Lung (tissue), 12 donors: Measurements from ENCODE around the gene MAL. TPM values are rescaled to one million over a fixed set of nuclear protein-coding genes. Genes with fewer than 3 reads are reported as not detected.

Source experiments
- ATAC-seq: fragments of 200-7000 bp; cut with Tn5 transposase; one replicate; pipeline ENCODE4 v1.9.1; 2020; ENCODE audit warnings: moderate number of reproducible peaks; ENCODE audit not compliant: insufficient read depth, low FRiP score
- DNase-seq, 3 donors: peaks; one replicate each; pipeline ENCODE4 v3.0.0-alpha.2; 2013 to 2017
- H3K27ac ChIP-seq, 2 donors: one replicate each; pipeline ENCODE4 v1.5.1; 2013; ENCODE audit warnings: mild to moderate bottlenecking in 2 of 2, moderate library complexity in 2 of 2, control low read depth in 1 of 2, inconsistent platforms in 1 of 2, low read depth in 1 of 2, low read length in 1 of 2
- H3K27me3 ChIP-seq, 3 donors: one replicate each; pipeline ENCODE4 v1.5.1; 2013; ENCODE audit warnings: low read length in 2 of 3; ENCODE audit not compliant: control insufficient read depth in 3 of 3, insufficient read depth in 3 of 3
- H3K36me3 ChIP-seq, 4 donors: one replicate each; pipeline ENCODE4 v1.5.1; 2013; ENCODE audit warnings: low read length in 4 of 4, mild to moderate bottlenecking in 1 of 4, moderate library complexity in 1 of 4; ENCODE audit not compliant: control insufficient read depth in 4 of 4, insufficient read depth in 4 of 4
- H3K4me1 ChIP-seq, 5 donors: one replicate each; pipeline ENCODE4 v1.5.1; 2013; ENCODE audit warnings: low read length in 5 of 5, mild to moderate bottlenecking in 2 of 5, moderate library complexity in 1 of 5; ENCODE audit not compliant: control insufficient read depth in 5 of 5, insufficient read depth in 5 of 5
- H3K4me3 ChIP-seq: one replicate; pipeline ENCODE4 v1.5.1; 2013; ENCODE audit warnings: mild to moderate bottlenecking, control low read depth, moderate library complexity
- H3K9ac ChIP-seq, 2 donors: one replicate each; pipeline ENCODE4 v1.5.1; 2013; ENCODE audit warnings: low read length in 2 of 2, control low read depth in 1 of 2; ENCODE audit not compliant: insufficient read depth in 1 of 2
- H3K9me3 ChIP-seq, 4 donors: one replicate each; pipeline ENCODE4 v1.5.1; 2013; ENCODE audit warnings: low read length in 3 of 4, mild to moderate bottlenecking in 1 of 4, moderate library complexity in 1 of 4; ENCODE audit not compliant: control insufficient read depth in 4 of 4, insufficient read depth in 3 of 4
- WGBS, 2 donors: extraction: QIAGEN DNeasy Blood & Tissue Kit; methylation state at CpG; one replicate each; pipeline ENCODE4 v1.1.7; 2013; 5-methylcytosine and 5-hydroxymethylcytosine counted together
- polyA plus RNA-seq, 2 donors: library from polyadenylated mRNA; stranded (reverse); fragments of 200-250 nt; gene quantifications; one replicate each; pipeline ENCODE4 v1.2.1, GENCODE V29; 2013
- total RNA-seq, 2 donors: library from RNA; depleted of rRNA in 1 of 2; stranded (reverse); fragments of >200 nt in 1 of 2; gene quantifications; one replicate each; pipeline ENCODE4 v1.2.1, GENCODE V29; 2014 to 2021
- TF ChIP-seq, protein P1 (sequence below): IDR thresholded peaks from 2 replicates; pipeline ENCODE4 v1.5.1; 2012; ENCODE audit warnings: mild to moderate bottlenecking; ENCODE audit errors: control extremely low read depth, extremely low read depth
- donor health status: control.
- donor health status: control.
- donor health status: Bipolar disorder and iron deficiency.
- donor health status: healthy.
- donor health status: DM: yes; HTN: yes; CAD: no.

MAL gene
- total and polyA plus RNA-seq, 4 donors = 1.3 to 19.0 (median 10.5) TPM

DNA sequence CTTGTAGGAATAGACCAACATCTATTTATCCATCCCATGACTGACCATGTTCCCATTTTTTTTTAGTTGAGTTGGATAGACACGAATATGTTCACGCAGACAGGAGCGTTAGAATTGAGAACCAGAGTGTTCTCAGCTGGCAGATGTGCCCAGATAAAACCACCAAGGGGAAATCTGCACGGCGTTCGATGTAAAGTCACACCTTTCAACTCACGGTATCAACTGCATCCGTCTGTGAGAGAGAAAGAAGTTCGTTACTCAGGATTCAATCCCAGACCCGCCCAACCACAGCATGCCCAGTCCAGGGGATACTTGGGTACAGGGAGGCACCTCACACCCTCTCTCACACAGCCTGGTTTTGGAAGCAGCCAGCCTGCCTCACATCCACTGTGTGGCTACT is 26.1 kb downstream of the MAL start:
- no peak overlapping the region for H3K4me3 ChIP-seq
- H3K27ac ChIP-seq = no peak overlapping the region
- H3K9ac ChIP-seq = no peak overlapping the region
- 87 to 89% methylated on average over 10 of the region's 10 CpGs for WGBS, 2 donors
- ATAC-seq (no peak), DNase-seq (no peak)
- H3K27me3 ChIP-seq = no peaks in the 10 kb centered on the region
- no peaks in the 10 kb centered on the region for H3K36me3 ChIP-seq
- H3K4me1 ChIP-seq = peaks cover 0 to 18% (median 10%) of the 10 kb centered on the region in 5 donors
- TF ChIP-seq, protein P1, sequence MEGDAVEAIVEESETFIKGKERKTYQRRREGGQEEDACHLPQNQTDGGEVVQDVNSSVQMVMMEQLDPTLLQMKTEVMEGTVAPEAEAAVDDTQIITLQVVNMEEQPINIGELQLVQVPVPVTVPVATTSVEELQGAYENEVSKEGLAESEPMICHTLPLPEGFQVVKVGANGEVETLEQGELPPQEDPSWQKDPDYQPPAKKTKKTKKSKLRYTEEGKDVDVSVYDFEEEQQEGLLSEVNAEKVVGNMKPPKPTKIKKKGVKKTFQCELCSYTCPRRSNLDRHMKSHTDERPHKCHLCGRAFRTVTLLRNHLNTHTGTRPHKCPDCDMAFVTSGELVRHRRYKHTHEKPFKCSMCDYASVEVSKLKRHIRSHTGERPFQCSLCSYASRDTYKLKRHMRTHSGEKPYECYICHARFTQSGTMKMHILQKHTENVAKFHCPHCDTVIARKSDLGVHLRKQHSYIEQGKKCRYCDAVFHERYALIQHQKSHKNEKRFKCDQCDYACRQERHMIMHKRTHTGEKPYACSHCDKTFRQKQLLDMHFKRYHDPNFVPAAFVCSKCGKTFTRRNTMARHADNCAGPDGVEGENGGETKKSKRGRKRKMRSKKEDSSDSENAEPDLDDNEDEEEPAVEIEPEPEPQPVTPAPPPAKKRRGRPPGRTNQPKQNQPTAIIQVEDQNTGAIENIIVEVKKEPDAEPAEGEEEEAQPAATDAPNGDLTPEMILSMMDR = no peak
- H3K9me3 ChIP-seq = peaks cover 0 to 2% (median 0%) of the 10 kb centered on the region in 4 donors

DNA sequence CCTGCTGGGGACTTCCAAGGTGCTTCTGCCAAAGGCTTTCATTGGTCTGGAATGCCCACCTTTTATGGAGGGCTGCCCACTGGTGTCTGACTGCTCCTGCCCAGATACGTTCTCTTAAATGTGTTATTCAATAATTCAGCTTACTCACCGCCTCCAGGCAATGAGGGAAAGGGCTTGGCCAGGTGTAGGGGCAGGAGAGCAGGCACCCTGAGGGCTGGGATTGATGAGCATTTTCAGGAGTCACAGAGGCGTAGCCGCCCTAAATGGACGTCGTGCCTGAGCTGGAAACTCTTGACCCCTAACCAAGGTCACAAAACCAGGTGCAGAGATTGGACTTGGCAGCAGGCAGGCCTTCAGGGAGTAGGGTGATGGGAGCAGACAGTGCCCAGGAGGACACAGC is 26.8 kb downstream of the MAL start:
- TF ChIP-seq, protein P1 = no peak
- no peak for ATAC-seq
- DNase-seq = no peak
- Histone ChIP-seq H3K9me3 (peaks cover 0 to 2% (median 0%) of the 10 kb centered on the region in 4 donors), H3K27me3 (no peaks in the 10 kb centered on the region), H3K4me1 (peaks cover 0 to 18% (median 10%) of the 10 kb centered on the region in 5 donors), H3K27ac (no peak overlapping the region), H3K36me3 (no peaks in the 10 kb centered on the region), H3K9ac (no peak overlapping the region), H3K4me3 (no peak overlapping the region)
- WGBS, 2 donors = 88 to 95% methylated on average over 6 of the region's 6 CpGs

DNA sequence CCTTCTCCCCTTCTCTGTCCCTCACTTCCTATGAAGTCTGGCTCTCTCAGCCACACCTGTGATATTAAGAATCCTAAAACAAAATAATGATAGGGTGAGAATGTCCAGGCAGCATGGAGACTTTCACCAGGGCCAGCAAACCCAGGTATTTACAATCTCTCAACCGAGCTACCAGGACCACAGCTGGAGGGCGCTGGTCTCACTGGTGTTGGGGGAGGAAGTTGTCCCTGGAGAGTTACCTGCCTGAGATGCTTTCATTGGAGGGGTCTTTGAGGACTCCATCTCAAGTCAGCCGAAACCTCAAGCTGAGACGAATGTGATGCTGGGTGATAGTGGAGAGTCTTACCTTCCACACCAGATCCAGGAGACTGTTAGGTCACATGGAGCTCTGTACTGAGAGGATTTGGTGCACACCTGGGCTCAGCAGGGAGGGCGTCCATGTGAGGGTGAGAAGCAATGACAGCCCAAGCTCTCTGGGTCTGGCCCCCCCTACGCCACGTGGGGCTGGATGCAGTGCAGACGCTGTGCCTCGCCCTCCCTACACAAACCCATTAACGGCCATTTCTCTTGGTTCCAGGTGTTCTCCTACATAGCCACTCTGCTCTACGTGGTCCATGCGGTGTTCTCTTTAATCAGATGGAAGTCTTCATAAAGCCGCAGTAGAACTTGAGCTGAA is 27.4 kb downstream of the MAL start:
- no peaks in the 10 kb centered on the region for H3K27me3 ChIP-seq
- ATAC-seq (no peak), DNase-seq (no peak)
- WGBS, 2 donors = 89 to 91% methylated on average over 13 of the region's 13 CpGs
- no peaks in the 10 kb centered on the region for H3K36me3 ChIP-seq
- H3K27ac ChIP-seq = no peak overlapping the region
- H3K4me3 ChIP-seq = no peak overlapping the region
- no peak overlapping the region for H3K9ac ChIP-seq
- peaks cover 0 to 2% (median 0%) of the 10 kb centered on the region in 4 donors for H3K9me3 ChIP-seq
- TF ChIP-seq, protein P1 = no peak
- H3K4me1 ChIP-seq = peaks cover 0 to 18% (median 10%) of the 10 kb centered on the region in 5 donors

DNA sequence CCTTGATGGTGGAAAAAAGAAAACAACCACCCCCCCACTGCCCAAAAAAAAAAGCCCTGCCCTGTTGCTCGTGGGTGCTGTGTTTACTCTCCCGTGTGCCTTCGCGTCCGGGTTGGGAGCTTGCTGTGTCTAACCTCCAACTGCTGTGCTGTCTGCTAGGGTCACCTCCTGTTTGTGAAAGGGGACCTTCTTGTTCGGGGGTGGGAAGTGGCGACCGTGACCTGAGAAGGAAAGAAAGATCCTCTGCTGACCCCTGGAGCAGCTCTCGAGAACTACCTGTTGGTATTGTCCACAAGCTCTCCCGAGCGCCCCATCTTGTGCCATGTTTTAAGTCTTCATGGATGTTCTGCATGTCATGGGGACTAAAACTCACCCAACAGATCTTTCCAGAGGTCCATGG is 28.0 kb downstream of the MAL start:
- Histone ChIP-seq H3K36me3 (no peaks in the 10 kb centered on the region), H3K4me1 (peaks cover 0 to 15% (median 9%) of the 10 kb centered on the region in 5 donors), H3K27me3 (no peaks in the 10 kb centered on the region), H3K9ac (no peak overlapping the region), H3K4me3 (no peak overlapping the region), H3K27ac (no peak overlapping the region), H3K9me3 (peaks cover 0 to 2% (median 0%) of the 10 kb centered on the region in 4 donors)
- DNase-seq (no peak), ATAC-seq (no peak)
- 39 to 41% methylated on average over 11 of the region's 11 CpGs for WGBS, 2 donors
- TF ChIP-seq, protein P1 = no peak
